GM23338 (cell line): ENCODE data around the gene ELOVL2.

Source experiments
- CREB1 ChIP-seq: fragments of 250-450 bp; sonication (Bioruptor Pico); IDR thresholded peaks from 2 replicates; pipeline ENCODE4 v1.5.0; 2020; ENCODE audit warnings: low read depth, mild to moderate bottlenecking, moderate library complexity
- EZH2 ChIP-seq: fragments of 200-600 bp; sonication (generic); IDR thresholded peaks from one replicate; pipeline ENCODE4 v1.8.0; 2017; ENCODE audit warnings: antibody characterized with exemption, mild to moderate bottlenecking, low read depth; ENCODE audit not compliant: unreplicated experiment
- EZH2phosphoT487 ChIP-seq: fragments of 200-600 bp; sonication (generic); IDR thresholded peaks from one replicate; pipeline ENCODE4 v1.8.1; 2018; ENCODE audit warnings: antibody characterized with exemption; ENCODE audit not compliant: unreplicated experiment
- JUNB ChIP-seq: IDR thresholded peaks from one replicate; pipeline ENCODE4 v1.6.1; 2016; ENCODE audit warnings: antibody characterized with exemption; ENCODE audit not compliant: unreplicated experiment
- NANOG ChIP-seq: IDR thresholded peaks from 2 replicates; pipeline ENCODE4 v1.6.1; 2016; ENCODE audit warnings: antibody characterized with exemption, borderline replicate concordance
- POLR2AphosphoS5 ChIP-seq: IDR thresholded peaks from 2 replicates; pipeline ENCODE4 v1.6.1; 2016; ENCODE audit warnings: antibody characterized with exemption, low read depth
- REST ChIP-seq: IDR thresholded peaks from one replicate; pipeline ENCODE4 v1.6.1; 2018; ENCODE audit warnings: antibody characterized with exemption; ENCODE audit not compliant: unreplicated experiment
- ZNF331 ChIP-seq: fragments of 250-450 bp; sonication (Bioruptor Pico); IDR thresholded peaks from 2 replicates; pipeline ENCODE4 v1.5.0; 2020; ENCODE audit warnings: low read depth, mild to moderate bottlenecking, moderate library complexity
- TF ChIP-seq, protein P1 (sequence below), 2 experiments: fragments of 200-600 bp in 1 of 2; sonication (generic) in 1 of 2; conservative IDR thresholded peaks; 2 replicates each; pipeline versions ENCODE4 v1.5.1 to v1.6.1; 2016 to 2017; ENCODE audit warnings: antibody characterized with exemption in 2 of 2, low read depth in 2 of 2, mild to moderate bottlenecking in 2 of 2, moderate library complexity in 1 of 2

- no peak for TF ChIP-seq POLR2AphosphoS5
- TF ChIP-seq, protein P1, sequence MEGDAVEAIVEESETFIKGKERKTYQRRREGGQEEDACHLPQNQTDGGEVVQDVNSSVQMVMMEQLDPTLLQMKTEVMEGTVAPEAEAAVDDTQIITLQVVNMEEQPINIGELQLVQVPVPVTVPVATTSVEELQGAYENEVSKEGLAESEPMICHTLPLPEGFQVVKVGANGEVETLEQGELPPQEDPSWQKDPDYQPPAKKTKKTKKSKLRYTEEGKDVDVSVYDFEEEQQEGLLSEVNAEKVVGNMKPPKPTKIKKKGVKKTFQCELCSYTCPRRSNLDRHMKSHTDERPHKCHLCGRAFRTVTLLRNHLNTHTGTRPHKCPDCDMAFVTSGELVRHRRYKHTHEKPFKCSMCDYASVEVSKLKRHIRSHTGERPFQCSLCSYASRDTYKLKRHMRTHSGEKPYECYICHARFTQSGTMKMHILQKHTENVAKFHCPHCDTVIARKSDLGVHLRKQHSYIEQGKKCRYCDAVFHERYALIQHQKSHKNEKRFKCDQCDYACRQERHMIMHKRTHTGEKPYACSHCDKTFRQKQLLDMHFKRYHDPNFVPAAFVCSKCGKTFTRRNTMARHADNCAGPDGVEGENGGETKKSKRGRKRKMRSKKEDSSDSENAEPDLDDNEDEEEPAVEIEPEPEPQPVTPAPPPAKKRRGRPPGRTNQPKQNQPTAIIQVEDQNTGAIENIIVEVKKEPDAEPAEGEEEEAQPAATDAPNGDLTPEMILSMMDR (conservative IDR thresholded peaks at IDR 0.05; ENCODE audit: low read depth in 2 of 2), result no peak
- TF ChIP-seq EZH2, result no peak
- TF ChIP-seq JUNB, result no peak
- TF ChIP-seq REST, result no peak
- TF ChIP-seq EZH2phosphoT487, result no peak
- TF ChIP-seq NANOG, result no peak
- no peak for TF ChIP-seq CREB1 (CRISPR knock-in tag)
- no peak for TF ChIP-seq ZNF331
Observed at GRCh38 chr6:10939840-10940239, 104.3 kb downstream of the ELOVL2 start.
